Measurements from ENCODE around the gene PAPSS1.
"Not testable (repeated sequence)": the region's sequence is repeated elsewhere in the genome, so short reads cannot be mapped to it uniquely, and the experiment has no call there.

PAPSS1 gene

GRCh38 chr4:107689912-107690587 lies 30.0 kb downstream of the PAPSS1 start:
- DNase-seq (ENCODE audit: low read depth, low spot score) = no peak

GRCh38 chr4:107688421-107688820 lies 31.6 kb downstream of the PAPSS1 start:
- no peak for DNase-seq (ENCODE audit: low read depth, low spot score)

- DNase-seq (ENCODE audit: low read depth, low spot score) = no peak
Observed at GRCh38 chr4:107685740-107686139, 34.3 kb downstream of the PAPSS1 start.

- DNase-seq (ENCODE audit: low read depth, low spot score) = no peak
Observed at GRCh38 chr4:107683873-107684272, 36.2 kb downstream of the PAPSS1 start.

- no peak for DNase-seq (ENCODE audit: low read depth, low spot score)
Observed at GRCh38 chr4:107682306-107682705, 37.7 kb downstream of the PAPSS1 start.

GRCh38 chr4:107669068-107669467 lies 51.0 kb downstream of the PAPSS1 start:
- DNase-seq (ENCODE audit: low read depth, low spot score) = no peak

- DNase-seq (ENCODE audit: low read depth, low spot score) = peak; percentile 17
Observed at GRCh38 chr4:107666134-107666533, 53.9 kb downstream of the PAPSS1 start.

GRCh38 chr4:107665001-107665400 lies 55.0 kb downstream of the PAPSS1 start:
- no peak for DNase-seq (ENCODE audit: low read depth, low spot score)

- no peak for DNase-seq (ENCODE audit: low read depth, low spot score)
Observed at GRCh38 chr4:107658400-107659336, 61.4 kb downstream of the PAPSS1 start.

GRCh38 chr4:107655289-107655688 lies 64.7 kb downstream of the PAPSS1 start:
- no peak for DNase-seq (ENCODE audit: low read depth, low spot score)

- DNase-seq (ENCODE audit: low read depth, low spot score) = no peak
Observed at GRCh38 chr4:107654694-107655093, 65.3 kb downstream of the PAPSS1 start.

GRCh38 chr4:107651408-107651807 lies 68.6 kb downstream of the PAPSS1 start:
- not testable (repeated sequence) for DNase-seq (ENCODE audit: low read depth, low spot score)

- DNase-seq (ENCODE audit: low read depth, low spot score) = no peak
Observed at GRCh38 chr4:107650251-107650650, 69.8 kb downstream of the PAPSS1 start.

GRCh38 chr4:107648178-107648991 lies 71.6 kb downstream of the PAPSS1 start:
- DNase-seq (ENCODE audit: low read depth, low spot score) = no peak

GRCh38 chr4:107647591-107647990 lies 72.4 kb downstream of the PAPSS1 start:
- DNase-seq (ENCODE audit: low read depth, low spot score) = no peak

GRCh38 chr4:107645604-107646003 lies 74.4 kb downstream of the PAPSS1 start:
- DNase-seq (ENCODE audit: low read depth, low spot score) = no peak

- DNase-seq (ENCODE audit: low read depth, low spot score) = no peak
Observed at GRCh38 chr4:107643021-107643420, 77.0 kb downstream of the PAPSS1 start.

- DNase-seq (ENCODE audit: low read depth, low spot score) = no peak
Observed at GRCh38 chr4:107640878-107641277, 79.2 kb downstream of the PAPSS1 start.

- DNase-seq (ENCODE audit: low read depth, low spot score) = no peak
Observed at GRCh38 chr4:107640197-107640596, 79.8 kb downstream of the PAPSS1 start.

- DNase-seq (ENCODE audit: low read depth, low spot score) = no peak
Observed at GRCh38 chr4:107635735-107636134, 84.3 kb downstream of the PAPSS1 start.

GRCh38 chr4:107631560-107631959 lies 88.5 kb downstream of the PAPSS1 start:
- DNase-seq (ENCODE audit: low read depth, low spot score) = no peak

- no peak for DNase-seq (ENCODE audit: low read depth, low spot score)
Observed at GRCh38 chr4:107630185-107630705, 89.8 kb downstream of the PAPSS1 start.

All from smooth muscle cell of the brain vasculature (primary cell).